ENCODE results near the gene ASB5.
"Not testable (repeated sequence)": the region's sequence is repeated elsewhere in the genome, so short reads cannot be mapped to it uniquely, and the experiment has no call there.

GRCh38 chr4:176295907-176296306 is 26.9 kb upstream of the ASB5 start:
- not testable (repeated sequence) for TF ChIP-seq SP1 (IDR thresholded peaks at IDR 0.05; ENCODE audit: low read depth, low read length); CTCF (IDR thresholded peaks at IDR 0.05; ENCODE audit: control extremely low read depth in 1 of 3, insufficient read depth in 1 of 3, low read depth in 1 of 3, low read length in 3 of 3); BRCA1 (IDR thresholded peaks at IDR 0.05; ENCODE audit: low read depth, low read length); SIN3A (conservative IDR thresholded peaks at IDR 0.05 in 1 of 2, IDR thresholded peaks at IDR 0.05 in 1 of 2; ENCODE audit: low read depth in 1 of 2, low read length in 2 of 2); EZH2 (IDR thresholded peaks at IDR 0.05; ENCODE audit: low read depth, low read length, severe bottlenecking); ZNF274 (IDR thresholded peaks at IDR 0.05; ENCODE audit: borderline replicate concordance, extremely low read depth, low read length); RFX5 (IDR thresholded peaks at IDR 0.05; ENCODE audit: borderline replicate concordance, low read depth, low read length)
- TF ChIP-seq, protein P1, sequence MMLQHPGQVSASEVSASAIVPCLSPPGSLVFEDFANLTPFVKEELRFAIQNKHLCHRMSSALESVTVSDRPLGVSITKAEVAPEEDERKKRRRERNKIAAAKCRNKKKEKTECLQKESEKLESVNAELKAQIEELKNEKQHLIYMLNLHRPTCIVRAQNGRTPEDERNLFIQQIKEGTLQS (IDR thresholded peaks at IDR 0.05; ENCODE audit: insufficient read depth, low read depth, low read length): not testable (repeated sequence)

All from H1 (cell line).